ENCODE data around the gene GORASP1. TPM values are rescaled to one million over a fixed set of nuclear protein-coding genes. Genes with fewer than 3 reads are reported as not detected.

The GORASP1 gene
- total RNA-seq (2022; extraction: Qiagen RNA extraction; ENCODE audit: low read depth): 31.3 to 34.1 TPM (median 32.8 TPM) in 5 replicates

GRCh38 chr3:39107388-39108199, at the start of gene GORASP1, which contains the start of gene TTC21A:
GORASP1 (minus strand) TSS chr3:39107627; CDS start chr3:39107541, 86 bp downstream.
TTC21A (plus strand) TSS chr3:39107680; CDS start chr3:39107838, 158 bp downstream.

GRCh38 chr3:39051649-39052561, 55.5 kb downstream of the GORASP1 start, which contains the start of the genes SCN11A and WDR48:
SCN11A (minus strand) TSS chr3:39051944; CDS start chr3:38950362, 101,582 bp downstream.
WDR48 (plus strand) TSS chr3:39052016; CDS start chr3:39052026, 10 bp downstream.

Other genes with a start within 250 kb of the GORASP1 start
- gene SCN11A, start 55.7 kb downstream of the GORASP1 start, total RNA-seq (2022; extraction: Qiagen RNA extraction; ENCODE audit: low read depth): 0.01 TPM in 1 of 5 replicates, not detected in the others
- 20.4 to 27.2 TPM (median 24.3 TPM) in 5 replicates for gene WDR48, start 55.6 kb downstream of the GORASP1 start, total RNA-seq (2022; extraction: Qiagen RNA extraction; ENCODE audit: low read depth)
- 1.3 to 2.5 TPM (median 1.8 TPM) in 5 replicates for gene TTC21A, start 53 bp upstream of the GORASP1 start, total RNA-seq (2022; extraction: Qiagen RNA extraction; ENCODE audit: low read depth)
- 17.9 to 23.6 TPM (median 20.2 TPM) in 5 replicates for gene CSRNP1, start 46.0 kb upstream of the GORASP1 start, total RNA-seq (2022; extraction: Qiagen RNA extraction; ENCODE audit: low read depth)
- 0.02 to 0.07 TPM (median 0.05 TPM) in 5 replicates for gene XIRP1, start 85.0 kb upstream of the GORASP1 start, total RNA-seq (2022; extraction: Qiagen RNA extraction; ENCODE audit: low read depth)
- gene CX3CR1, start 172.4 kb upstream of the GORASP1 start, total RNA-seq (2022; extraction: Qiagen RNA extraction; ENCODE audit: low read depth): 0.09 to 0.25 TPM in 2 of 5 replicates, not detected in the others
- gene CCR8, start 222.1 kb upstream of the GORASP1 start, total RNA-seq (2022; extraction: Qiagen RNA extraction; ENCODE audit: low read depth): not detected in 5 replicates